Inflammatory macrophage treated with lipopolysaccharide for 4 hours (primary cell): ENCODE measurements around the gene DUSP23.

ENCODE experiments used
- DNase-seq: peaks from one replicate; pipeline ENCODE4 v3.0.0-alpha.2; 2020

Gene DUSP23

DNA sequence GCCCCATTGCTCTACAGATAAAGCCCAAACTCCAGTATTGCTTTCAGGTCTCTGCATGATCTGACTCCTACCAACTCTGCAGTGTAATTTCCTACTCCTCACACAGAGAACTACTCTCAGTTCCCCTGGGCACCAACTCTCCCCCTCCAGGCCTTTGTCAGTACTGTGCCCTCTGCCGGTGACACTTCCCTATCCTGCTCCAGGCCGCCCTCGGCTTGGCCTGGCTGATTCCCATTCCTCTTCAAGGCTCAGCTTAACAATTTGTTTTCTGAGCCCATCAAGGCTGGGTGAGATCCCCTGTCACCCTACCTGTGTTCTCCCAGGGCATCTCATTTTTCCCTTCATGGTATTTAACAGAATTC lies 48.5 kb downstream of the DUSP23 start:
- peak; percentile 88 for DNase-seq

DNA sequence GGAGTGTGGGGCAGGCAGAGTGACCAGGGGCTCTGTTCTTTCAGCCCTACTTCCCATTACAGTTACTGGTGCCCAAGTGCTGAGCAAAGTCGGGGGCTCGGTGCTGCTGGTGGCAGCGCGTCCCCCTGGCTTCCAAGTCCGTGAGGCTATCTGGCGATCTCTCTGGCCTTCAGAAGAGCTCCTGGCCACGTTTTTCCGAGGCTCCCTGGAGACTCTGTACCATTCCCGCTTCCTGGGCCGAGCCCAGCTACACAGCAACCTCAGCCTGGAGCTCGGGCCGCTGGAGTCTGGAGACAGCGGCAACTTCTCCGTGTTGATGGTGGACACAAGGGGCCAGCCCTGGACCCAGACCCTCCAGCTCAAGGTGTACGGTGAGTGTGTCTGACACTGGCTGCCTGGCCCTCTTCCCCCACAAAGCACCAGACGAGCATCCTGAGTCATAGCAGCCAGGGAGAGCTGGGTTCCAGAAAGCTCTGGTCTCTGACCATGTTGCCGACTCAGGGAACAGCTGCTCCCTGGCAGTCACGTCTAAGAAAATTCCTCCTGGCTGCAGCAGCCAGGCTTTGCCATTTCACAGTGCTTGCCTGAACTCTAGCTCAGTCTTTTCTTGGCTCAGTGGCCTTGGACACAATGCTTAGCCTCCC lies 49.2 kb downstream of the DUSP23 start:
- no peak for DNase-seq

DNA sequence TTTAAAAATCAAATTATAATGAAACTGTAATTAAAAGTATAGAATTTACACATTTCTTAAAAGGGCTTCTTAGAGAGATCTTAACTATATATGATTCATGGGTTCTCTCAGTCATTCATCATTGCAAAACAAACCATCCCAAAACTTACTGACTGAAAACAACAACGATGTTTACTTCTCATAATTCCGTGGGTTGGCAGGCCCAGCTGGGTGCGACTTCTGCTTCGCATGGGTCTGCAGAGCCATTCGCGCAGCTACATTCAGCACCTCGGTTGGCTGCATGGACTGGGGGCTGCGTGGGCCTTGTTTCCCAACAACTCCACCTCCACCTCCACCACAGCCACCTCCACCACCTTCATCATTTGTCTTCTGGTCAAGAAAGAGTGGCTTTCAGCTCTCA lies 50.0 kb downstream of the DUSP23 start:
- peak; percentile 86 for DNase-seq

DNA sequence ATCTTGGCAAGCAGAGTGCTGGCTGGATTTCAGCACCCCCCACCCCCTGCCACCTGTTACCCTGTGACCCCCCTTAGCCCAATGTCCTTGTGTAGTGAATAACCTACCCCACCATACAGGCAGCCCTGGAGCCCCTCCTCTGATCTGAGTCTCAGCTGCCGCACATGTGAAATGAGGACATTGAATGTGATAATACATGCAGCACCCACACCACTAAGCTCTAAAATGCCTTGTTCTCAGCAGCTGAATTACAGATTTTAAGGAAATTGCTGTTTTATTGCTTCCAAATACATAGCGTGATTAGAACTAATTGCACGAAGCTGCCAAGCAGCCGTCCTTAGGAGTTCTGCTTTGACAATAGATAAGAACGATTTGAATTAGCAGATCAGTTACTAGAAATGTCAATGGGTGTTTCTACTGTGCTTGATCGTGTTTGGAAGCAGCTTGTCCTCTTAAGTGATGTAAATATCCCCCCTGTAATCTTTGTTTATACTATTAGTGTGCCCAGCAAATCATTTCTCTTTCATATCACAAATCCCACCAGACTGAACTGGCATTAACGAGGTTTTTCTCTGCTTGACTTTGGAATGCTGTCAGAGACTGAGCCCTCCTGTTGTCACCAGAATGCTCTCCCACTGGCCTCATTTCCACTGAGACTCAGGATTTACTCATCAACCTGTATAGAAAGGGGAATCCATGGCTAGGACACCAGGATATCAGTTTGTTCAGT lies 50.8 kb downstream of the DUSP23 start:
- no peak for DNase-seq
